ENCODE data around the gene RFC3.

The RFC3 gene

GRCh38 chr13:33873251-33873908, 55.4 kb downstream of the RFC3 start:
- Histone ChIP-seq H3K36me3 (no peaks in the 10 kb centered on the region), H3K27me3 (no peaks in the 10 kb centered on the region), H3K9me3 (no peaks in the 10 kb centered on the region), H3K4me3 (ENCODE audit: low read depth in 1 of 2, low read length in 1 of 2) (no peak overlapping the region), H3K27ac (no peak overlapping the region), H3K4me1 (ENCODE audit: control insufficient read depth in 1 of 2, insufficient read depth in 1 of 2, low read depth in 1 of 2, low read length in 1 of 2) (no peaks in the 10 kb centered on the region)
- no peak for TF ChIP-seq CTCF (IDR thresholded peaks at IDR 0.05)

- no peaks in the 10 kb centered on the region for H3K9me3 ChIP-seq
- TF ChIP-seq CTCF (IDR thresholded peaks at IDR 0.05): no peak
- H3K4me1 ChIP-seq (ENCODE audit: control insufficient read depth in 1 of 2, insufficient read depth in 1 of 2, low read depth in 1 of 2, low read length in 1 of 2): no peaks in the 10 kb centered on the region
- no peaks in the 10 kb centered on the region for H3K36me3 ChIP-seq
- no peak overlapping the region for H3K4me3 ChIP-seq (ENCODE audit: low read depth in 1 of 2, low read length in 1 of 2)
- no peaks in the 10 kb centered on the region for H3K27me3 ChIP-seq
- H3K27ac ChIP-seq: no peak overlapping the region
Measured at GRCh38 chr13:33874871-33875270, 56.9 kb downstream of the RFC3 start.

GRCh38 chr13:33875618-33876401, 57.9 kb downstream of the RFC3 start:
- TF ChIP-seq CTCF (IDR thresholded peaks at IDR 0.05): no peak
- H3K4me1 ChIP-seq (ENCODE audit: control insufficient read depth in 1 of 2, insufficient read depth in 1 of 2, low read depth in 1 of 2, low read length in 1 of 2): no peaks in the 10 kb centered on the region
- no peak overlapping the region for H3K27ac ChIP-seq
- H3K4me3 ChIP-seq (ENCODE audit: low read depth in 1 of 2, low read length in 1 of 2): no peak overlapping the region
- no peaks in the 10 kb centered on the region for H3K36me3 ChIP-seq
- H3K9me3 ChIP-seq: no peaks in the 10 kb centered on the region
- no peaks in the 10 kb centered on the region for H3K27me3 ChIP-seq

- Histone ChIP-seq H3K4me1 (ENCODE audit: control insufficient read depth in 1 of 2, insufficient read depth in 1 of 2, low read depth in 1 of 2, low read length in 1 of 2) (no peaks in the 10 kb centered on the region), H3K27me3 (no peaks in the 10 kb centered on the region), H3K27ac (no peak overlapping the region), H3K36me3 (no peaks in the 10 kb centered on the region), H3K4me3 (ENCODE audit: low read depth in 1 of 2, low read length in 1 of 2) (no peak overlapping the region), H3K9me3 (no peaks in the 10 kb centered on the region)
- TF ChIP-seq CTCF (IDR thresholded peaks at IDR 0.05): no peak
Measured at GRCh38 chr13:33876716-33877394, 58.9 kb downstream of the RFC3 start.

GRCh38 chr13:33879118-33879517, 61.2 kb downstream of the RFC3 start:
- Histone ChIP-seq H3K36me3 (no peaks in the 10 kb centered on the region), H3K4me3 (ENCODE audit: low read depth in 1 of 2, low read length in 1 of 2) (no peak overlapping the region), H3K27me3 (no peaks in the 10 kb centered on the region), H3K4me1 (ENCODE audit: control insufficient read depth in 1 of 2, insufficient read depth in 1 of 2, low read depth in 1 of 2, low read length in 1 of 2) (no peaks in the 10 kb centered on the region), H3K9me3 (no peaks in the 10 kb centered on the region), H3K27ac (no peak overlapping the region)
- TF ChIP-seq CTCF (IDR thresholded peaks at IDR 0.05): no peak

Measured in neutrophil (primary cell).